Measurements from ENCODE around the gene EFHB. TPM values are rescaled to one million over a fixed set of nuclear protein-coding genes. Genes with fewer than 3 reads are reported as not detected.

The EFHB gene
- total and polyA plus RNA-seq, 2 of the 13 experiments (the other 11 are each of a cell fraction or from before 2014, with no cell fraction given), result 0.15 to 0.42 TPM

GRCh38 chr3:19886404-19886803 is 47.6 kb downstream of the EFHB start (continued):
- TF ChIP-seq RARA (CRISPR knock-in tag; IDR thresholded peaks at IDR 0.05) (0 out of 2 replicates have a peak, but pooled peaks have one; percentile 22), CEBPG (CRISPR knock-in tag; IDR thresholded peaks at IDR 0.05) (0 out of 2 replicates have a peak, but pooled peaks have one; percentile 31), ZBTB38 (CRISPR knock-in tag; IDR thresholded peaks at IDR 0.05) (no peak)

- ChIA-PET CTCF (ENCODE audit: low intra/inter-chr PET ratio, low total read pairs) (no interaction called here), POLR2A (no interaction called here)
- WGBS (ENCODE audit: low lambda C conversion rate), result 53% methylated on average over 5 of the region's 5 CpGs
- H3K4me2 ChIP-seq (ENCODE audit: low read depth, low read length), result no peak overlapping the region
- no peak overlapping the region for H2AFZ ChIP-seq (ENCODE audit: low read length)
- no peaks in the 10 kb centered on the region for H3K36me3 ChIP-seq (replicated peaks in 1 of 2; ENCODE audit: control insufficient read depth in 1 of 2, insufficient read depth in 2 of 2, low read length in 2 of 2)
- in situ Hi-C loops (cut with HindIII; ENCODE audit: extremely low pct_ligation_motif_present, low pct_unique_long_range_greater_than_20kb) (no loop called here), intact Hi-C loops (cut with micrococcal nuclease; ENCODE audit: unreplicated experiment) (loop anchor here (5.0 kb wide), 1 partner anchor 302 kb away; the partner anchor contains the start of gene SGO1)
- H4K20me1 ChIP-seq (ENCODE audit: insufficient read depth, low read length), result no peaks in the 10 kb centered on the region
- no peak overlapping the region for H3K9ac ChIP-seq (ENCODE audit: insufficient read depth, low read depth, low read length)
- H3K27me3 ChIP-seq (ENCODE audit: control insufficient read depth in 1 of 2, insufficient read depth in 2 of 2, low read length in 2 of 2), result no peaks in the 10 kb centered on the region
- ATAC-seq (peak; percentile 67), FAIRE-seq (peak; percentile 12), DNase-seq (ENCODE audit: low spot score) (peak; percentile 30)
- no peaks in the 10 kb centered on the region for H3K79me2 ChIP-seq (ENCODE audit: insufficient read depth, low read length)
- no peak overlapping the region for H3K4me3 ChIP-seq (replicated peaks in 1 of 3; ENCODE audit: insufficient read depth in 1 of 3, low read depth in 2 of 3, low read length in 3 of 3)
- no TSS peak for BruUV-seq (replicated peaks)
- no peaks in the 10 kb centered on the region for H3K9me3 ChIP-seq (ENCODE audit: low read length)
- peaks cover 15% of the 10 kb centered on the region; the same call in 1 of the 2 replicates for H3K4me1 ChIP-seq (ENCODE audit: insufficient read depth, low read length)
- H3K27ac ChIP-seq (ENCODE audit: extremely low read length, insufficient read depth, low read length), result no peak overlapping the region
- TF ChIP-seq KDM3A (CRISPR knock-in tag; IDR thresholded peaks at IDR 0.05; ENCODE audit: low read depth) (no peak), MED13 (CRISPR knock-in tag; IDR thresholded peaks at IDR 0.05) (no peak), SOX6 (IDR thresholded peaks at IDR 0.05) (no peak), SOX6 (CRISPR knock-in tag; IDR thresholded peaks at IDR 0.05) (no peak), ZNF749 (CRISPR knock-in tag; IDR thresholded peaks at IDR 0.05; ENCODE audit: borderline replicate concordance) (no peak), ZNF354B (CRISPR knock-in tag; IDR thresholded peaks at IDR 0.05) (no peak), ZNF253 (CRISPR knock-in tag; IDR thresholded peaks at IDR 0.05; ENCODE audit: borderline replicate concordance) (no peak), ZNF530 (CRISPR knock-in tag; IDR thresholded peaks at IDR 0.05; ENCODE audit: low read depth) (no peak), CTCF (CRISPR knock-in tag; IDR thresholded peaks at IDR 0.05) (peak; percentile 56), CBX5 (CRISPR knock-in tag; IDR thresholded peaks at IDR 0.05; ENCODE audit: borderline replicate concordance) (no peak), ZNF225 (CRISPR knock-in tag; IDR thresholded peaks at IDR 0.05) (no peak), E2F1 (CRISPR knock-in tag; IDR thresholded peaks at IDR 0.05) (no peak), SIN3B (IDR thresholded peaks at IDR 0.05; ENCODE audit: low read length) (no peak), GATAD2A (CRISPR knock-in tag; IDR thresholded peaks at IDR 0.05) (no peak), CEBPB (IDR thresholded peaks at IDR 0.05; ENCODE audit: borderline replicate concordance, low read depth, low read length) (no peak), STAG1 (CRISPR knock-in tag; IDR thresholded peaks at IDR 0.05) (peak; percentile 57), HNF4A (CRISPR knock-in tag; IDR thresholded peaks at IDR 0.05) (no peak), ZNF12 (CRISPR knock-in tag; IDR thresholded peaks at IDR 0.05) (no peak), JDP2 (CRISPR knock-in tag; IDR thresholded peaks at IDR 0.05; ENCODE audit: borderline replicate concordance) (no peak), SMC3 (IDR thresholded peaks at IDR 0.05; ENCODE audit: low read length) (peak; percentile 22; the same call in 1 of the 2 replicates)
These were observed 48.5 kb downstream of the EFHB start for GRCh38 chr3:19885468-19885867.

All from HepG2 (cell line).